ENCODE measurements around the gene ZNF385B.

DNA sequence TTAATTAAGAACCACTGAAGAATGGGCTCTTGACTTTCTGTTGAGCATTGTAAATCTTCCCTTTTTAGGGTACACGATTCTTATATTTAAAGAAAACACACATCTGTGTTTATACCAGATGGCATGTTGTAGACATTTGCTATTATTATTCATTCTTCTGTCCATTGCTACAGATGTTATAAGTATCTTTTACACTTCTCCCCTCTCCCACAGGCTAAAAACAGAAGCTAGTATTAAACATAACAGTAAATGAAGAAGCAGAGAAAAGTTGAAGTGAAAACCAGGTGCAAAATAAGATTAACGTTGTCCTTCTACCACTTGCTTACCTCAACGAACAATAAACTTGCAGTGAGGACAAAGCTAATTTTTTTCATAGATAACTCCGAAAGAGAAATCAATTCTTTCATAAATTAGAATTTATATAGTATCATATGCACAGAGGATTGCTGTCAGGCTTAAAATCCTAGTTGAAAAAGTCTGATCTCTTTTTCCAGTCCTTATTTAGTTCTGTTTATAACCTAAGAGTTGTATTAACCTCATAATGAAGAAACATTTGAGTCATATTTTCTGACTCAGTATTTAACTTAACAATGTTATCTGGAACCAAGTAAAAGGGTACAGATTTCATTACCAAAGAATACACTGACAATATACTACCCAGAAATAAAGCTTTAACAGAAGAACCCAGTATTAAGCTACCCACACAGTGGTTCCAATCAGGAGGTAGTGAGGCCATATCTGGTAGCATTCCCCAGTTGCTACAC is 16.4 kb upstream of the ZNF385B start:
- TF ChIP-seq, protein P1, sequence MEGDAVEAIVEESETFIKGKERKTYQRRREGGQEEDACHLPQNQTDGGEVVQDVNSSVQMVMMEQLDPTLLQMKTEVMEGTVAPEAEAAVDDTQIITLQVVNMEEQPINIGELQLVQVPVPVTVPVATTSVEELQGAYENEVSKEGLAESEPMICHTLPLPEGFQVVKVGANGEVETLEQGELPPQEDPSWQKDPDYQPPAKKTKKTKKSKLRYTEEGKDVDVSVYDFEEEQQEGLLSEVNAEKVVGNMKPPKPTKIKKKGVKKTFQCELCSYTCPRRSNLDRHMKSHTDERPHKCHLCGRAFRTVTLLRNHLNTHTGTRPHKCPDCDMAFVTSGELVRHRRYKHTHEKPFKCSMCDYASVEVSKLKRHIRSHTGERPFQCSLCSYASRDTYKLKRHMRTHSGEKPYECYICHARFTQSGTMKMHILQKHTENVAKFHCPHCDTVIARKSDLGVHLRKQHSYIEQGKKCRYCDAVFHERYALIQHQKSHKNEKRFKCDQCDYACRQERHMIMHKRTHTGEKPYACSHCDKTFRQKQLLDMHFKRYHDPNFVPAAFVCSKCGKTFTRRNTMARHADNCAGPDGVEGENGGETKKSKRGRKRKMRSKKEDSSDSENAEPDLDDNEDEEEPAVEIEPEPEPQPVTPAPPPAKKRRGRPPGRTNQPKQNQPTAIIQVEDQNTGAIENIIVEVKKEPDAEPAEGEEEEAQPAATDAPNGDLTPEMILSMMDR (IDR thresholded peaks at IDR 0.05): no peak
- no peak for TF ChIP-seq POLR2A (IDR thresholded peaks at IDR 0.05)

Data from ovary (tissue), 3 donors.